Stimulated activated CD8-positive, alpha-beta memory T cell treated with anti-CD3 and anti-CD28 coated beads, Interleukin-12 subunit alpha, Interleukin-12 subunit beta, amount 100 ng/mL, for 24 hours (primary cell): ENCODE results near the gene TRAK1.

ENCODE experiments used
- DNase-seq: peaks from one replicate; pipeline ENCODE4 v3.0.0-alpha.2; 2020; ENCODE audit errors: extremely low read depth

Gene TRAK1

DNA sequence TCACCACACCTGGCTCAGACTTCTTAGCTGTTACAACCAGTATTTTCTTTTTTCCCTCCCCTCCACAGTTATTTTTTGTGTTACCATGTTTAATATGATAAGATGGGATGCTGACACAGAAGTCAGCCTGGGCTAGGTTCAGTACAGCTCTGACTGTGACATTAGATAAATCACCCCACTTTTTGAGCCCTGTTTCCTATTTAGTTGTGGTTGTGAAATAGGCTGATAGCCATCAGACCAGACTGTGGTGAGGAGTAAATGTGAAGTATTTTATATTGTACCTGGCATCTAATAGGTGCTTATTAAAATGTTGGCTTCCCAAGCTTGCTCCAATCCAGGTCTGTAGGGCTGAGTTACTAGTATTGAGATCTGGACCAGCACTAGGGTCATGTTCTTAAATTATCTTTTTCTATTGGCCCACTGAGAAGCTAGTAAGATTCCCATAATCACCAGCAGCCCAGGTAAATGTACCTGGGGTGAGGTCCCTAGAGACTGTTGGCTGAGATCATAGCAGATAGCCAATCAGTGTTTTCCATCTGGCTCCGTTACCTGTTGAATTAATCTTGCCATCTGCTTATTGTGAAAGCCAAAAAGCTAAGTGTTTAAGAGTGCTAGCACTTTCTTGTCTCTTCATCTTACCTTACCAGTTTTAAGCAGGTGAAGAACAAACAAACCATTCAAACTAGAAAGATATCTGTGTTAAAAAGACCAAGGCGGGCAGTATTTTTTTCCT is 113.9 kb downstream of the TRAK1 start:
- DNase-seq: no peak

DNA sequence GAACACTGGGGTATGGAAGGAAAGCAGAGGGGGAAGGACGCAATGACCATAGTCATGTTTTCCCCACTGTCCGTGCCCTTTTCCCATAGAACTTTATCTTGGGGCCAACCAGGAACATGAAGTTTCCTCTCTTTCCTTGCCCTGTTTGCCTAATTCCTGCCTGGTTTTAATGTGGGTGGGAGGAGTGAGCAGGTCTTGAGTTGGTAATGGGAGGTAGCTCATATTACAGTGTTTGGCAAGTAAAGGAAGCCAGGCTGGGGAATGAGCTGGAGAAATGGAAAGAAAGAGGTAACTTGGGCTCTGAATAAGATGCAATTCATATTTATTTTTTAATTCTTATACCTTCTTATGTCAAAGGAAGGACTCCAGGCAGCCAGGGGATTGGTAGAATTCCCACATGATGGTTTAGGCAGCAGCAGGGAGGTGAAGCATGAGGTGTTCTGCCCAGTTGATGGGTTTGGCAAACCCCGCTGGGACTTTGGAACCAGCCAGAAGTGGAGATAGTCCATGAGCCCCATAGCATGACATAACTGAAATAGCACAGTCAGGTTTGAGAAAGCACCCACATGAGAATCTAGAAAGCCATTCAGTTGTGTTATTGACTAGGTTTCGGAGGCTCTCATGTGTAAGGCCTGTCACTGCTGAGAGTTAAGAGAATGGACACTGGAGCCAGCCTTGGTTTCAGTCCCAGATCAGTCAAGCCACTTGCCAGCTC is 114.8 kb downstream of the TRAK1 start:
- no peak for DNase-seq

- no peak for DNase-seq
Observed at GRCh38 chr3:42209917-42210316, 118.8 kb downstream of the TRAK1 start.

GRCh38 chr3:42210726-42211125 is 119.6 kb downstream of the TRAK1 start:
- DNase-seq: no peak

- DNase-seq: no peak
Observed at GRCh38 chr3:42213417-42213816, 122.3 kb downstream of the TRAK1 start.

GRCh38 chr3:42214064-42214463 is 122.9 kb downstream of the TRAK1 start:
- DNase-seq: no peak

GRCh38 chr3:42214565-42215283 is 123.6 kb downstream of the TRAK1 start:
- DNase-seq: no peak

DNA sequence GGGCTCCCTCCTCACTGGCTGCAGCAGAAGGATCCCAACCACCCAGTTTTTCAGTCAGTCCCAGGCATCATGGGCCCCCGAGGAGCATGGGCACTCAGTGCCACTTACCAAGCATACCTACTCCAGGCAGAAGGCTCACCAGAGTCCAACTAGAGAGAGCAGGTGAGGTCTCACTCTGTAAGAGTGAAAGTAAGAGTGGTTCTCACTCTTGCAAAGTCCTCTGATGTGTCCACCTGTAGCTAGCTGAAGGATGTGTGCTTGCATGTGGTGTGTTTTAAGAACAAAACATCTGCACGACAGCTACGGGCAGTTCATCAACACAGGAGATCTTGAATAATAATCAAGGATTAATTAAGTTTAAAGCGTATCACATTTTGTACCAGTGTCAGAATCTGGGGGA is 125.1 kb downstream of the TRAK1 start:
- DNase-seq: no peak

DNA sequence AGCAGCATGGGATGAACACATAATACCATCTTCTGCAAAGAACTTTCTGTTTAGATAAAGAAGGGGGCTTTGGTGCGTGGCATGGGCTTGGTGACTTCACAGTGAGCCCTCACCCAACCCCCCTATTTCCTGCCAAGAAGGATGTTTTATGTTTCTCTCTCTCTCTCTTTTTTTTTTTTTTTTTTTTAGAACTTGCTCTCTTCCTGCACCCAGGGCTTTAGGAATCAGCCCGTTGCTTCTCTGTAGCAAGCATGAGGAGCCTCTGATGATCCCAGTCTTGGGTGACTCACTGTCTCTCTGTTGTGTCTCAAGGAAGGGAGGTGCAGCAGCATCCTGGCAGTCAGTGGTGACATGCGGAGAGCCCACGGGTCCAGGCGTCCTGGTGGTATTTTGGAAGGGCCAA is 125.8 kb downstream of the TRAK1 start:
- DNase-seq: no peak

GRCh38 chr3:42220436-42221121 is 129.4 kb downstream of the TRAK1 start:
- no peak for DNase-seq

- DNase-seq: no peak
Observed at GRCh38 chr3:42222942-42223693, 132.0 kb downstream of the TRAK1 start.

- no peak for DNase-seq
Observed at GRCh38 chr3:42224178-42224577, 133.0 kb downstream of the TRAK1 start.

GRCh38 chr3:42224658-42225421 is 133.7 kb downstream of the TRAK1 start:
- no peak for DNase-seq

DNA sequence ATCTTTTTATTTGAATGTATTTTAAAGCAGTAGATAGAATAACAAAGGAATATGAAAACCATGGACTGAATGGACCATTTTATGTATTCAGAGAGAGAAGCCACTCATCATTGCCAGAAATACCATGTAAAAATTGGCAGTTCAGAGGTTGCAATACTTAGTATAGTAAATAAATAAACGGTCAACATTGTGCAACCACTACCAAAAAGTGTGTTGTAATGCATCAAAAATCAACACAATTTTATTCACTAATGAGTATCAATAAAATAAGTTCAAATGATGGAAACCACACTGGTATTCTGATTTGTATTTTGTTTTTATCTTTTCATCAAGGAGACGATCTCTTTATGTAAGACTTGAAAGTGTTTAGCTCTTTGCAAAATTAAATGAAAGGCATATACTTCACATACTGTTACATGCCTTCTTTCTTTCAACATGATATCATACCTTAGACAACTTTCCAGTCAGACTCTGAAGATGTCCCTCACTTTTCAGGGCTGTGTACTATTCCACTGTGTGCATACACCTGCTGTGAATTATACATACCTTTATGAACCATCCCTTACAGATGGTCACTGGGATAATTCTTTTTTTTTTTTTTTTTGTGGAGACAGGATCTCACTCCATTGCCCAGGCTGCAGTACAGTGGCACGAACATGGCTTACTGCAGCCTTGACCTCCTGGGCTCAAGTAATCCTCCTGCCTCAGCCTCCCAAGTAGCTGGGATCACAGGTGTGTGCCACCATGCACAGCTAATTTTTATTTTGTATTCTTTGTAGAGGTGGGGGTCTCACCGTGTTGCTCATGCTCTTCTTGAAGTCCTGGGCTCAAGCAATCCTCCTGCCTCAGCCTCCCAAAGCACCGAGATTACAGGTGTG is 134.6 kb downstream of the TRAK1 start:
- no peak for DNase-seq

DNA sequence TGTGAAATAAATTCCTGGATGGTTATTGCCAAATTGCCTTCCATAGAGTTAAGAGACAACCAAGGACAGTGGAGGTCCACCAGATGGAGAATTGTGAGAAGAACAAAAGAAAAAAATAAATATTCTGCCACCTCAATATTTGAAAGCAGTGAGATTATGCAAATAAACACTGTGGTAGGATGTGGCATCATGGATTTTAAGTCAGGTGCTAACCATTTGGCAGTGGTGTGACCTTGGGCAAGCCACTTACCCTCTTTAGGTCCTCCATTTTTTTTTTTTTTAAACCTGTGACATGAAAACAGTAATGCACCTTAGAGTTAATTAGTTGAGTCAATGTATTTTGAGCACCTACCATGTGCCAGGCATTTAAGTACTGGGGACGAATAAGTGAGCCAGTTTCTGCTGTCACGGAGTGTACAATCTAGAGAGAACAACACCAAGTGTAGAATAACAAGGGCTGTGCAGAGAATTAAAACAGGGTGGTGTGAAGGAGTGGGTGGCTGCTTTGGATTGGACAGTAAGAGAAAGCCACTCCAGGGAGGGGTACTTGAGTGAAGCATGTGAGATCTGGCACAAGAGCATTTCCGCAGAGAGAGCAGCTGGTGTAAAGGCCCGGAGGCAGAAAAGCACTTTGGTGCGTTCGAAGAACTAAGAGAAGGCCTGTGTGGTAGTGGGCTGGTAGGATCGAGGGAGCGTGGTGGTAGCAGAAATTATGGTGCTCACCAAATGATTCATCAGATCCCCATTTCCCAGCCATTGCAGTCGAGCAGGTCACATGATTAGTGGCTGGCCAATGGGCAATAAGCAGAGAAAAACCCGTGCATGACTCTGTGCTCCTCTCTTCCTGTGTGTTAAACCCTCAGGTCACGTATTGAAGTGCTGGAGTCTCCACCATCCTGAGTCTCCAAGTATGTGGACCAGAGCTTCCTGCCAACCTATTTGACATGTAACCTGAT is 135.6 kb downstream of the TRAK1 start:
- no peak for DNase-seq

DNA sequence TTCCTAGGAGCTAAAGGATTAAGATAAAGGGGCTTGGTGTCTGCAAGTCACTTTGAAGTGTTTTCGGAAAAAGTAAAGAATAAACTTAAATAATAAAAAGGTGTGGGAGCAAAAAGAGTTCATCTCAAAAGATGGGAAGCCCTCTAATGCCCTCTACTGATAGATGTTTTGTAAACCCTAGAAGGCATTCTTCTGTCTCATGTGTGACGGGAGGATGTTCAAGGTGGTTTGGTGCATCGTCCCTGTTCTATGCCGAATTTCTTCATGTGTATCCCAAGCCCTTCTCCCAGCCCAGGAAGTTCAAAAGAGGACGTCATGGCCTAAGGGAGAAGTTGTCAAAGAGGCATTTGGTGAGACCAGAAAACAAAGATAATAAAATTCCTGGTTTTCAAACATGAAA is 137.6 kb downstream of the TRAK1 start:
- no peak for DNase-seq

- no peak for DNase-seq
Observed at GRCh38 chr3:42229266-42229941, 138.2 kb downstream of the TRAK1 start.
